ENCODE measurements around the gene EEF1B2. TPM values are rescaled to one million over a fixed set of nuclear protein-coding genes. Genes with fewer than 3 reads are reported as not detected.
A peak's percentile ranks its signal among the peaks of the same experiment; 100 is the strongest.

Gene EEF1B2
- total and polyA plus RNA-seq, 2 of the 13 experiments (the other 11 are each of a cell fraction or from before 2014, with no cell fraction given) = 1,284 to 1,731 TPM

- TF ChIP-seq ZNF17 (CRISPR knock-in tag; IDR thresholded peaks at IDR 0.05) (no peak), CCDC6 (CRISPR knock-in tag; IDR thresholded peaks at IDR 0.05) (peak; percentile 89), FOXC1 (CRISPR knock-in tag; IDR thresholded peaks at IDR 0.05; ENCODE audit: borderline replicate concordance) (peak; percentile 58; the same call in 1 of the 2 replicates), ZNF737 (CRISPR knock-in tag; IDR thresholded peaks at IDR 0.05; ENCODE audit: borderline replicate concordance) (no peak), ZZZ3 (CRISPR knock-in tag; IDR thresholded peaks at IDR 0.05; ENCODE audit: borderline replicate concordance) (peak; percentile 22; the same call in 1 of the 2 replicates), NBN (conservative IDR thresholded peaks at IDR 0.05) (no peak), REXO4 (CRISPR knock-in tag; IDR thresholded peaks at IDR 0.05; ENCODE audit: borderline replicate concordance) (no peak; the same call in 1 of the 2 replicates), ZNF780A (CRISPR knock-in tag; IDR thresholded peaks at IDR 0.05) (peak; percentile 50; the same call in 1 of the 2 replicates), ATF7-NPFF (CRISPR knock-in tag; IDR thresholded peaks at IDR 0.05; ENCODE audit: low read depth) (peak; percentile 53), ZNF670 (CRISPR knock-in tag; IDR thresholded peaks at IDR 0.05; ENCODE audit: borderline replicate concordance) (peak; percentile 85; the same call in 1 of the 2 replicates), SMAD3 (CRISPR knock-in tag; IDR thresholded peaks at IDR 0.05) (peak; percentile 86; the same call in 1 of the 2 replicates), ZNF251 (CRISPR knock-in tag; IDR thresholded peaks at IDR 0.05) (peak; percentile 75; the same call in 1 of the 2 replicates), KLF16 (CRISPR knock-in tag; IDR thresholded peaks at IDR 0.05) (peak in 1 of 2 experiments; percentile 83; a peak in 2 of 4 replicates), ZBTB7B (CRISPR knock-in tag; IDR thresholded peaks at IDR 0.05) (peak; percentile 97), MIXL1 (CRISPR knock-in tag; IDR thresholded peaks at IDR 0.05) (peak; percentile 42; the same call in 1 of the 2 replicates), ZBTB34 (CRISPR knock-in tag; IDR thresholded peaks at IDR 0.05) (peak; percentile 50; the same call in 1 of the 2 replicates), GFI1 (CRISPR knock-in tag; IDR thresholded peaks at IDR 0.05; ENCODE audit: borderline replicate concordance) (peak; percentile 20; the same call in 1 of the 2 replicates), KDM4B (CRISPR knock-in tag; IDR thresholded peaks at IDR 0.05) (peak; percentile 59), SMARCC2 (IDR thresholded peaks at IDR 0.05) (peak; percentile 74; the same call in 1 of the 2 replicates), ZBTB3 (CRISPR knock-in tag; IDR thresholded peaks at IDR 0.05; ENCODE audit: borderline replicate concordance, low read depth) (peak; percentile 5; the same call in 1 of the 2 replicates), RFX5 (IDR thresholded peaks at IDR 0.05; ENCODE audit: low read depth, low read length) (no peak), FOXK2 (IDR thresholded peaks at IDR 0.05) (peak; percentile 55; the same call in 1 of the 2 replicates)
- TF ChIP-seq, protein P1, sequence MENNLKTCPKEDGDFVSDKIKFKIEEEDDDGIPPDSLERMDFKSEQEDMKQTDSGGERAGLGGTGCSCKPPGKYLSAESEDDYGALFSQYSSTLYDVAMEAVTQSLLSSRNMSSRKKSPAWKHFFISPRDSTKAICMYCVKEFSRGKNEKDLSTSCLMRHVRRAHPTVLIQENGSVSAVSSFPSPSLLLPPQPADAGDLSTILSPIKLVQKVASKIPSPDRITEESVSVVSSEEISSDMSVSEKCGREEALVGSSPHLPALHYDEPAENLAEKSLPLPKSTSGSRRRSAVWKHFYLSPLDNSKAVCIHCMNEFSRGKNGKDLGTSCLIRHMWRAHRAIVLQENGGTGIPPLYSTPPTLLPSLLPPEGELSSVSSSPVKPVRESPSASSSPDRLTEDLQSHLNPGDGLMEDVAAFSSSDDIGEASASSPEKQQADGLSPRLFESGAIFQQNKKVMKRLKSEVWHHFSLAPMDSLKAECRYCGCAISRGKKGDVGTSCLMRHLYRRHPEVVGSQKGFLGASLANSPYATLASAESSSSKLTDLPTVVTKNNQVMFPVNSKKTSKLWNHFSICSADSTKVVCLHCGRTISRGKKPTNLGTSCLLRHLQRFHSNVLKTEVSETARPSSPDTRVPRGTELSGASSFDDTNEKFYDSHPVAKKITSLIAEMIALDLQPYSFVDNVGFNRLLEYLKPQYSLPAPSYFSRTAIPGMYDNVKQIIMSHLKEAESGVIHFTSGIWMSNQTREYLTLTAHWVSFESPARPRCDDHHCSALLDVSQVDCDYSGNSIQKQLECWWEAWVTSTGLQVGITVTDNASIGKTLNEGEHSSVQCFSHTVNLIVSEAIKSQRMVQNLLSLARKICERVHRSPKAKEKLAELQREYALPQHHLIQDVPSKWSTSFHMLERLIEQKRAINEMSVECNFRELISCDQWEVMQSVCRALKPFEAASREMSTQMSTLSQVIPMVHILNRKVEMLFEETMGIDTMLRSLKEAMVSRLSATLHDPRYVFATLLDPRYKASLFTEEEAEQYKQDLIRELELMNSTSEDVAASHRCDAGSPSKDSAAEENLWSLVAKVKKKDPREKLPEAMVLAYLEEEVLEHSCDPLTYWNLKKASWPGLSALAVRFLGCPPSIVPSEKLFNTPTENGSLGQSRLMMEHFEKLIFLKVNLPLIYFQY (CRISPR knock-in tag; IDR thresholded peaks at IDR 0.05; ENCODE audit: borderline replicate concordance) = peak; percentile 90
Observed at GRCh38 chr2:206159346-206160124, at the start of gene EEF1B2, which contains the start of gene NDUFS1 (continued).
